Frontal cortex (tissue), 4 donors: ENCODE measurements around the gene UGT3A1. TPM values are rescaled to one million over a fixed set of nuclear protein-coding genes. Genes with fewer than 3 reads are reported as not detected.
"Not testable (repeated sequence)": the region's sequence is repeated elsewhere in the genome, so short reads cannot be mapped to it uniquely, and the experiment has no call there.

ENCODE experiments used
- DNase-seq, 2 donors: peaks; one replicate each; pipeline ENCODE4 v3.0.0; 2012; ENCODE audit warnings: low spot score in 2 of 2
- FAIRE-seq: peaks from 2 replicates; lab custom pipeline; 2012; peaks lifted over from hg19 to GRCh38; lab: Jason Lieb, UNC
- total RNA-seq: library from RNA; depleted of rRNA; stranded (reverse); fragments of >200 nt; gene quantifications from one replicate; pipeline ENCODE4 v1.2.3, GENCODE V29; 2014
- donor health status: control.
- donor health status: control.
- donor health status: control.

The UGT3A1 gene
- not detected for total RNA-seq

- no peak for FAIRE-seq
- DNase-seq = no peak
These were observed at the start of gene UGT3A1 for GRCh38 chr5:35990941-35991611. Gene UGT3A1 (minus strand): TSS chr5:35991390. CDS start chr5:35991240, 150 bp downstream.

- FAIRE-seq = no peak
These were observed 44.5 kb upstream of the UGT3A1 start for GRCh38 chr5:36035696-36036095.

GRCh38 chr5:36034536-36035134 is 43.4 kb upstream of the UGT3A1 start:
- DNase-seq, FAIRE-seq: not testable (repeated sequence)

More at GRCh38 chr5:36035696-36036095, 44.5 kb upstream of the UGT3A1 start:
- DNase-seq = no peak

- DNase-seq (no peak), FAIRE-seq (no peak)
These were observed 42.3 kb upstream of the UGT3A1 start for GRCh38 chr5:36033486-36033885.

GRCh38 chr5:36033047-36033446 is 41.9 kb upstream of the UGT3A1 start:
- FAIRE-seq = no peak

GRCh38 chr5:36031223-36031622 is 40.0 kb upstream of the UGT3A1 start:
- FAIRE-seq = no peak
- DNase-seq = no peak

More at GRCh38 chr5:36033047-36033446, 41.9 kb upstream of the UGT3A1 start:
- DNase-seq = no peak

GRCh38 chr5:36029914-36030313 is 38.7 kb upstream of the UGT3A1 start:
- FAIRE-seq (no peak), DNase-seq (peak; percentile 26 to 53)

- no peak for DNase-seq
- FAIRE-seq = no peak
These were observed 37.8 kb upstream of the UGT3A1 start for GRCh38 chr5:36028816-36029465.

- FAIRE-seq (no peak), DNase-seq (no peak)
These were observed 36.5 kb upstream of the UGT3A1 start for GRCh38 chr5:36027711-36028110.

- no peak for DNase-seq
- no peak for FAIRE-seq
These were observed 35.7 kb upstream of the UGT3A1 start for GRCh38 chr5:36026706-36027465.

GRCh38 chr5:36022246-36022645 is 31.1 kb upstream of the UGT3A1 start:
- not testable (repeated sequence) for FAIRE-seq, DNase-seq

- not testable (repeated sequence) for DNase-seq, FAIRE-seq
These were observed 28.4 kb upstream of the UGT3A1 start for GRCh38 chr5:36019584-36019983.

GRCh38 chr5:36017622-36018021 is 26.4 kb upstream of the UGT3A1 start:
- no peak for DNase-seq
- FAIRE-seq = no peak

GRCh38 chr5:36017004-36017403 is 25.8 kb upstream of the UGT3A1 start:
- FAIRE-seq (no peak), DNase-seq (no peak)

- FAIRE-seq (no peak), DNase-seq (no peak)
These were observed 22.0 kb upstream of the UGT3A1 start for GRCh38 chr5:36013182-36013581.

GRCh38 chr5:36009698-36010097 is 18.5 kb upstream of the UGT3A1 start:
- FAIRE-seq = no peak
- DNase-seq = no peak

- no peak for DNase-seq
- FAIRE-seq = no peak
These were observed 16.2 kb upstream of the UGT3A1 start for GRCh38 chr5:36007366-36007765.

- DNase-seq (no peak), FAIRE-seq (no peak)
These were observed 15.0 kb upstream of the UGT3A1 start for GRCh38 chr5:36006163-36006562.

- DNase-seq (no peak), FAIRE-seq (no peak)
These were observed 9.8 kb upstream of the UGT3A1 start for GRCh38 chr5:36001032-36001431.

GRCh38 chr5:35999547-35999946 is 8.4 kb upstream of the UGT3A1 start:
- DNase-seq (no peak), FAIRE-seq (no peak)
